Hepatocyte (in vitro differentiated cells): ENCODE measurements around the gene USP48. TPM values are rescaled to one million over a fixed set of nuclear protein-coding genes. Genes with fewer than 3 reads are reported as not detected.

ENCODE experiments used
- DNase-seq: peaks from one replicate; pipeline ENCODE4 v3.0.0-alpha.2; 2016; ENCODE audit warnings: low spot score
- H2AFZ ChIP-seq: fragments of 200-600 bp; sonication (generic); 2 replicates; pipeline ENCODE4 v1.6.0; 2016; ENCODE audit warnings: antibody characterized with exemption, mild to moderate bottlenecking
- H3K27ac ChIP-seq: fragments of 200-600 bp; sonication (generic); 2 replicates; pipeline ENCODE4 v1.5.1; 2016; ENCODE audit warnings: mild to moderate bottlenecking
- H3K27me3 ChIP-seq: fragments of 200-600 bp; sonication (generic); 2 replicates; pipeline ENCODE4 v1.6.1; 2016
- H3K36me3 ChIP-seq: fragments of 200-600 bp; sonication (generic); replicated peaks from 2 replicates; pipeline ENCODE4 v1.5.1; 2016; ENCODE audit warnings: low read depth; ENCODE audit not compliant: insufficient read depth
- H3K4me1 ChIP-seq: fragments of 200-600 bp; sonication (generic); 2 replicates; pipeline ENCODE4 v1.5.1; 2016; ENCODE audit warnings: mild to moderate bottlenecking, moderate library complexity; ENCODE audit not compliant: insufficient read depth
- H3K4me2 ChIP-seq: fragments of 200-600 bp; sonication (generic); 2 replicates; pipeline ENCODE4 v1.6.0; 2016
- H3K4me3 ChIP-seq: fragments of 200-600 bp; sonication (generic); 2 replicates; pipeline ENCODE4 v1.5.1; 2016; ENCODE audit warnings: mild to moderate bottlenecking
- H3K79me2 ChIP-seq: fragments of 200-600 bp; sonication (generic); 2 replicates; pipeline ENCODE4 v1.6.0; 2017; ENCODE audit warnings: mild to moderate bottlenecking
- H3K9me2 ChIP-seq: fragments of 200-600 bp; sonication (generic); replicated peaks from 2 replicates; pipeline ENCODE4 v1.6.0; 2017; ENCODE audit warnings: mild to moderate bottlenecking; ENCODE audit not compliant: insufficient read depth
- H3K9me3 ChIP-seq: fragments of 200-600 bp; sonication (generic); 2 replicates; pipeline ENCODE4 v1.5.1; 2016; ENCODE audit warnings: low read depth, mild to moderate bottlenecking
- H4K20me1 ChIP-seq: fragments of 200-600 bp; sonication (generic); 2 replicates; pipeline ENCODE4 v1.6.0; 2016; ENCODE audit warnings: mild to moderate bottlenecking; ENCODE audit not compliant: insufficient read depth, poor library complexity, severe bottlenecking
- CTCF ChIP-seq: fragments of 200-600 bp; sonication (generic); IDR thresholded peaks from 2 replicates; pipeline ENCODE4 v1.5.1; 2016; ENCODE audit warnings: antibody characterized with exemption, mild to moderate bottlenecking; ENCODE audit not compliant: poor library complexity
- EZH2 ChIP-seq: fragments of 200-600 bp; sonication (generic); IDR thresholded peaks from 2 replicates; pipeline ENCODE4 v1.6.1; 2016; ENCODE audit warnings: antibody characterized with exemption, mild to moderate bottlenecking, borderline replicate concordance
- EZH2phosphoT487 ChIP-seq: fragments of 200-600 bp; sonication (generic); IDR thresholded peaks from one replicate; pipeline ENCODE4 v1.6.1; 2018; ENCODE audit warnings: antibody characterized with exemption, mild to moderate bottlenecking, low read depth, moderate library complexity; ENCODE audit not compliant: unreplicated experiment, severe bottlenecking
- WGBS: methylation state at CpG from one replicate; pipeline ENCODE4 v1.1.6; 2016; ENCODE audit warnings: low lambda C conversion rate; ENCODE audit errors: missing lambda C conversion rate; 5-methylcytosine and 5-hydroxymethylcytosine counted together
- polyA plus RNA-seq: library from polyadenylated mRNA; unstranded; fragments of >200 nt; fragmentation: Nextera tagmentation; extraction: Ambion mirVana; gene quantifications from 2 replicates; pipeline ENCODE4 v1.2.1, GENCODE V29; 2016
- total RNA-seq: library from RNA; depleted of rRNA; stranded (reverse); fragments of >200 nt; gene quantifications from 2 replicates; pipeline ENCODE4 v1.2.3, GENCODE V29; 2014

Gene USP48
- total and polyA plus RNA-seq, 2 experiments from 2014 or later, result 38.9 to 39.5 TPM

GRCh38 chr1:21823980-21824702 is 41.2 kb upstream of the USP48 start:
- DNase-seq, result no peak
- WGBS, result 96% methylated on average over 20 of the region's 22 CpGs
- H3K36me3 ChIP-seq, result no peaks in the 10 kb centered on the region
- no peaks in the 10 kb centered on the region for H4K20me1 ChIP-seq
- H3K4me2 ChIP-seq, result no peak overlapping the region
- H3K4me1 ChIP-seq, result no peaks in the 10 kb centered on the region
- H3K27ac ChIP-seq, result no peak overlapping the region
- no peaks in the 10 kb centered on the region for H3K79me2 ChIP-seq
- H3K9me3 ChIP-seq, result no peaks in the 10 kb centered on the region
- no peak for TF ChIP-seq CTCF
- TF ChIP-seq EZH2, result no peak
- TF ChIP-seq EZH2phosphoT487, result no peak
- no peaks in the 10 kb centered on the region for H3K27me3 ChIP-seq
- H3K4me3 ChIP-seq, result no peak overlapping the region
- H2AFZ ChIP-seq, result no peak overlapping the region
- H3K9me2 ChIP-seq, result no peaks in the 10 kb centered on the region

GRCh38 chr1:21823206-21823979 is 40.4 kb upstream of the USP48 start:
- no peak for DNase-seq
- H4K20me1 ChIP-seq, result no peaks in the 10 kb centered on the region
- H3K9me3 ChIP-seq, result no peaks in the 10 kb centered on the region
- no peaks in the 10 kb centered on the region for H3K4me1 ChIP-seq
- H3K4me2 ChIP-seq, result no peak overlapping the region
- H3K36me3 ChIP-seq, result no peaks in the 10 kb centered on the region
- H3K79me2 ChIP-seq, result no peaks in the 10 kb centered on the region
- H3K9me2 ChIP-seq, result no peaks in the 10 kb centered on the region
- WGBS, result 95% methylated on average over 39 of the region's 44 CpGs
- no peaks in the 10 kb centered on the region for H3K27me3 ChIP-seq
- no peak overlapping the region for H3K4me3 ChIP-seq
- no peak overlapping the region for H2AFZ ChIP-seq
- TF ChIP-seq CTCF, result no peak
- no peak for TF ChIP-seq EZH2
- TF ChIP-seq EZH2phosphoT487, result no peak
- H3K27ac ChIP-seq, result no peak overlapping the region

GRCh38 chr1:21822349-21822748 is 39.4 kb upstream of the USP48 start:
- Histone ChIP-seq H3K27ac (no peak overlapping the region), H3K4me2 (no peak overlapping the region), H4K20me1 (no peaks in the 10 kb centered on the region), H3K9me2 (no peaks in the 10 kb centered on the region), H3K27me3 (no peaks in the 10 kb centered on the region), H2AFZ (no peak overlapping the region), H3K79me2 (no peaks in the 10 kb centered on the region), H3K36me3 (no peaks in the 10 kb centered on the region), H3K4me3 (no peak overlapping the region), H3K9me3 (no peaks in the 10 kb centered on the region), H3K4me1 (no peaks in the 10 kb centered on the region)
- WGBS, result 86% methylated on average over 4 of the region's 9 CpGs
- DNase-seq, result no peak
- no peak for TF ChIP-seq CTCF
- TF ChIP-seq EZH2phosphoT487, result no peak
- no peak for TF ChIP-seq EZH2
